A673 (cell line): ENCODE measurements around the gene CENPH.

ENCODE experiments used
- CTCF ChIP-seq: fragments of 300-800, 200-600 bp; sonication (generic); conservative IDR thresholded peaks from 2 replicates; pipeline ENCODE4 v1.5.1; 2017; ENCODE audit warnings: low read depth, mild to moderate bottlenecking, antibody characterized with exemption, low read length, moderate library complexity, mixed read lengths
- EZH2 ChIP-seq: fragments of 200-600 bp; sonication (generic); IDR thresholded peaks from 2 replicates; pipeline ENCODE4 v1.6.1; 2017; ENCODE audit warnings: borderline replicate concordance, low read depth, mild to moderate bottlenecking, mixed read lengths, antibody characterized with exemption, low read length; ENCODE audit not compliant: poor library complexity, severe bottlenecking

DNA sequence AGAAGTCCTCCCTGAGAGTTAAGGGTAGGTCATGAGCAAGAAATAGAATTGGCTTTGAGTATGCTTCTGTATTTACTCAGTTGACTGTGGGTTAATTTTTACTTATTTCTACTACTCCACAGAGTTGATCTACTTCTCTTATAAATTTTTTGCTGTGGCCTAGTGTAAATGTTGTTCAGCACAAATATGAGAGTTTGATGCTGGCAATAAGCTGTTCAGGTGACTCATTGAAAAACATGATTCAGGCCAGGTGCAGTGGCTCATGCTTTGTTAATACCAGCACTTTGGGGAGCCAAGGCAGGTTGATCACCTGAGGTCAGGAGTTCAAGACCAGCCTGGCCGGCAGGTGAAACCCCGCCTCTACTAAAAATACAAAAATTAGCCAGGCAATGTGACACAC is 40.8 kb downstream of the CENPH start:
- TF ChIP-seq CTCF (no peak), EZH2 (no peak)
